ENCODE results near the gene PCDH12. TPM values are rescaled to one million over a fixed set of nuclear protein-coding genes. Genes with fewer than 3 reads are reported as not detected.

The PCDH12 gene
- total and polyA plus RNA-seq, 2 of the 8 experiments (the other 6 are each of a cell fraction or from before 2014, with no cell fraction given): 0.06 to 0.17 TPM

DNA sequence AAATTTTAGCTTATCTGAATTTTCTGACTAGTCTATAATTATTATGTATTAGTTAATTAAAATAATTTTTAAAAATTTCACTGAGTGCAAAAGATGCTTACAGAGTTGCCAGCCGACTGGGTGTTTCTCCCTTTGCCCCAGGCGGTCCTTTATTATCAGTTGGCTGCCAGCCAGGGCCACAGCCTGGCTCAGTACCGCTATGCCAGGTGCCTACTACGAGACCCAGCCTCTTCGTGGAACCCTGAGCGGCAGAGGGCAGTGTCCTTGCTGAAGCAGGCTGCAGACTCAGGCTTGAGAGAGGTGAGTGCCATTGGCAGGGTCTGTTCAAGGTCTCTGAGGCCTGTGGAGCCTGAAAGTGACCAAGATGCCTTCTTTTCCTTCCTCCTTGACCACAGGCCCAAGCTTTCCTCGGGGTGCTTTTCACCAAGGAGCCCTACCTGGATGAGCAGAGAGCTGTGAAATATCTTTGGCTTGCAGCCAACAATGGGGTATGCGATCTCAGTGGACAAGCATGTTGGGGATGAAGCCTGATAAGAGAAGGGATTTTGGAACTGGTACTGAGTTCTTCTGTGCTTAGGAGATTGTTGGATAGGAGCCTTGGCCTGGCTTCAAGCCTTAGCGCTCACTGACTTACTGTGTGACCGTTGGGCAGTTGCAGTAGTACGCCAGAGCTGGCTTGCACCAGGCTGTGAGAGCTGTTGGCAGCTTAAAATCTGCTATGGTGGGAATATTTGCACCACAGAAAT is 23.7 kb downstream of the PCDH12 start:
- Histone ChIP-seq H3K4ac (replicated peaks; ENCODE audit: insufficient read length, low read depth, low read length) (no peak overlapping the region), H3K23me2 (ENCODE audit: low read depth, low read length) (no peaks in the 10 kb centered on the region), H3K4me2 (ENCODE audit: insufficient read depth in 1 of 2, low read depth in 2 of 2, low read length in 2 of 2) (no peak overlapping the region), H2BK12ac (ENCODE audit: low read depth, low read length) (no peak overlapping the region), H3K27ac (ENCODE audit: low read depth, low read length) (no peak overlapping the region), H3K79me1 (ENCODE audit: low read depth, low read length) (no peaks in the 10 kb centered on the region), H4K8ac (ENCODE audit: extremely low read depth, insufficient read depth, low read length) (no peak overlapping the region), H2BK15ac (ENCODE audit: low read length) (no peak overlapping the region), H2AFZ (ENCODE audit: low read length) (no peak overlapping the region), H3K36me3 (ENCODE audit: control insufficient read depth in 2 of 4, insufficient read depth in 4 of 4, low read length in 3 of 4) (peaks cover 26 to 79% (median 74%) of the 10 kb centered on the region in 4 experiments), H2BK5ac (ENCODE audit: low read depth, low read length) (no peak overlapping the region), H3K4me1 (replicated peaks in 1 of 4; ENCODE audit: control insufficient read depth in 3 of 4, insufficient read depth in 4 of 4, low read length in 3 of 4) (no peaks in the 10 kb centered on the region), H3K14ac (ENCODE audit: insufficient read length) (no peak overlapping the region), H3K27me3 (replicated peaks in 1 of 4; ENCODE audit: control insufficient read depth in 3 of 4, extremely low read depth in 1 of 4, insufficient read depth in 3 of 4, low read length in 3 of 4) (no peaks in the 10 kb centered on the region), H4K20me1 (replicated peaks in 1 of 2; ENCODE audit: control insufficient read depth in 1 of 2, insufficient read depth in 2 of 2, low read length in 2 of 2) (peaks cover 0 to 5% of the 10 kb centered on the region in 2 experiments), H3K23ac (ENCODE audit: insufficient read length) (no peak overlapping the region), H3K56ac (replicated peaks; ENCODE audit: insufficient read length, low read depth, low read length) (no peak overlapping the region), H3K4me3 (ENCODE audit: extremely low read depth in 1 of 4, insufficient read depth in 2 of 4, low read depth in 3 of 4, low read length in 4 of 4) (no peak overlapping the region), H2BK120ac (replicated peaks; ENCODE audit: low read depth, low read length) (no peak overlapping the region), H3K18ac (ENCODE audit: extremely low read depth, low read length) (no peak overlapping the region), H4K91ac (replicated peaks; ENCODE audit: insufficient read length, low read length) (no peak overlapping the region), H2BK20ac (ENCODE audit: low read length) (no peak overlapping the region), H3K79me2 (ENCODE audit: control insufficient read depth in 1 of 2, insufficient read depth in 2 of 2, low read length in 2 of 2) (no peaks in the 10 kb centered on the region), H2AK5ac (ENCODE audit: low read depth, low read length) (no peak overlapping the region), H3K9me3 (ENCODE audit: insufficient read depth in 2 of 2, low read depth in 1 of 2, low read length in 1 of 2) (no peaks in the 10 kb centered on the region), H4K5ac (ENCODE audit: insufficient read length, low read depth, low read length) (no peak overlapping the region), H3K9ac (replicated peaks in 1 of 4; ENCODE audit: extremely low read depth in 1 of 4, low read depth in 3 of 4, low read length in 3 of 4) (no peak overlapping the region)
- WGBS, 2 experiments (ENCODE audit: extremely low coverage in 1 of 2, insufficient coverage in 1 of 2, insufficient read length in 1 of 2, insufficient replicate concordance in 2 of 2, low coverage in 1 of 2, low lambda C conversion rate in 2 of 2, missing lambda C conversion rate in 1 of 2): 95% methylated on average over 11 of the region's 11 CpGs; no CpG with 5 or more reads in 1 of the 2 experiments
- ChIA-PET CTCF (ENCODE audit: partially characterized antibody) (interaction anchor here (0.6 to 20.8 kb wide), 5 partner anchors 12 to 242 kb away, joined by 3 to 324 read pairs (median 4); partner anchors contain the start of gene PCDH12), POLR2A (ENCODE audit: partially characterized antibody) (interaction anchor here (1.0 to 4.7 kb wide), 3 partner anchors 10 to 13 kb away, joined by 3 to 32 read pairs (median 4); partner anchors contain the start of gene DELE1)
- FAIRE-seq (no peak), DNase-seq (ENCODE audit: low read depth in 1 of 2, low spot score in 2 of 2) (no peak)
- TF ChIP-seq, protein P1, sequence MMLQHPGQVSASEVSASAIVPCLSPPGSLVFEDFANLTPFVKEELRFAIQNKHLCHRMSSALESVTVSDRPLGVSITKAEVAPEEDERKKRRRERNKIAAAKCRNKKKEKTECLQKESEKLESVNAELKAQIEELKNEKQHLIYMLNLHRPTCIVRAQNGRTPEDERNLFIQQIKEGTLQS (IDR thresholded peaks at IDR 0.05; ENCODE audit: insufficient read depth, low read depth, low read length): no peak
- TF ChIP-seq GABPA (IDR thresholded peaks at IDR 0.05; ENCODE audit: borderline replicate concordance, insufficient read depth, low read length): no peak
- no peak for TF ChIP-seq SP4 (IDR thresholded peaks at IDR 0.05; ENCODE audit: low read length)
- TF ChIP-seq SIRT6 (IDR thresholded peaks at IDR 0.05; ENCODE audit: low read length): no peak
- TF ChIP-seq RFX5 (IDR thresholded peaks at IDR 0.05; ENCODE audit: borderline replicate concordance, low read depth, low read length): no peak
- TF ChIP-seq SP2 (IDR thresholded peaks at IDR 0.05; ENCODE audit: low read length): no peak
- TF ChIP-seq E2F6 (IDR thresholded peaks at IDR 0.05): no peak
- TF ChIP-seq CHD2 (IDR thresholded peaks at IDR 0.05; ENCODE audit: low read length): no peak
- no peak for TF ChIP-seq NRF1 (IDR thresholded peaks at IDR 0.05; ENCODE audit: low read depth, low read length)
- TF ChIP-seq TBP (IDR thresholded peaks at IDR 0.05; ENCODE audit: low read depth, low read length): no peak
- no peak for TF ChIP-seq JUND (IDR thresholded peaks at IDR 0.05; ENCODE audit: low read length)
- no peak for TF ChIP-seq KDM1A (IDR thresholded peaks at IDR 0.05; ENCODE audit: borderline replicate concordance, low read length)
